H1 (cell line): ENCODE measurements around the gene GNAL.

Source experiments
- ATF3 ChIP-seq: IDR thresholded peaks from 2 replicates; pipeline ENCODE4 v1.6.1; 2011; ENCODE audit warnings: low read depth, mild to moderate bottlenecking, low read length; ENCODE audit not compliant: insufficient read depth
- CTCF ChIP-seq, 3 experiments: IDR thresholded peaks; 1 replicate in 2 of 3; 2 replicates in 1 of 3; pipeline versions ENCODE4 v1.5.1 to v1.6.1; 2011; ENCODE audit warnings: low read length in 3 of 3, mild to moderate bottlenecking in 3 of 3, inconsistent platforms in 2 of 3, low read depth in 1 of 3, moderate library complexity in 1 of 3; ENCODE audit not compliant: insufficient read depth in 1 of 3; ENCODE audit errors: control extremely low read depth in 1 of 3
- EZH2 ChIP-seq: fragments of 200-600 bp; sonication (generic); IDR thresholded peaks from 2 replicates; pipeline ENCODE4 v1.7.1; 2012; ENCODE audit warnings: low read depth, mild to moderate bottlenecking, moderate library complexity, low read length, inconsistent platforms; ENCODE audit not compliant: severe bottlenecking
- JUN ChIP-seq: IDR thresholded peaks from 2 replicates; pipeline ENCODE4 v1.6.1; 2011; ENCODE audit warnings: low read depth, mild to moderate bottlenecking, improper control_type of control experiment, low read length
- MAX ChIP-seq: IDR thresholded peaks from 2 replicates; pipeline ENCODE4 v1.6.1; 2012; ENCODE audit warnings: inconsistent platforms
- SP2 ChIP-seq: IDR thresholded peaks from 2 replicates; pipeline ENCODE4 v1.6.1; 2012; ENCODE audit warnings: mild to moderate bottlenecking, low read length, inconsistent platforms
- TEAD4 ChIP-seq: IDR thresholded peaks from 2 replicates; pipeline ENCODE4 v1.6.1; 2012; ENCODE audit warnings: low read depth, low read length, inconsistent platforms, mixed read lengths
- YY1 ChIP-seq: IDR thresholded peaks from 2 replicates; pipeline ENCODE4 v1.6.1; 2011; ENCODE audit warnings: low read depth, mild to moderate bottlenecking, low read length

- no peak for TF ChIP-seq CTCF (IDR thresholded peaks at IDR 0.05; ENCODE audit: control extremely low read depth in 1 of 3, insufficient read depth in 1 of 3, low read depth in 1 of 3, low read length in 3 of 3)
- TF ChIP-seq YY1: no peak
- no peak for TF ChIP-seq MAX
- TF ChIP-seq EZH2: no peak
- TF ChIP-seq SP2: no peak
- TF ChIP-seq JUN: no peak
- TF ChIP-seq ATF3: no peak
- TF ChIP-seq TEAD4: no peak
Observed at GRCh38 chr18:11909591-11910026, 220.5 kb downstream of the GNAL start.
